Calu3 (cell line): ENCODE results near the gene TMEM92. TPM values are rescaled to one million over a fixed set of nuclear protein-coding genes. Genes with fewer than 3 reads are reported as not detected.

Experiments
- Bru-seq: library from RNA; stranded (reverse); fragments of 400-500 nt; gene quantifications from one replicate; lab custom pipeline; 2021; lab: Mats Ljungman, UMichigan
- BruChase-seq, 2 experiments: library from RNA; stranded (reverse); fragments of 400-500 nt; gene quantifications; one replicate each; lab custom pipeline; 2021; lab: Mats Ljungman, UMichigan
- BruUV-seq: library from RNA; stranded (reverse); fragments of 400-500 nt; replicated peaks from 2 replicates; lab custom pipeline; 2021; lab: Mats Ljungman, UMichigan
- CTCF ChIA-PET: fragments of 300-600 bp; sonication (Branson Sonifier 250); formaldehyde crosslinking; loops from one replicate; lab custom pipeline; 2022; ENCODE audit warnings: antibody characterized with exemption; lab: Charles Lee
- DNase-seq: peaks from one replicate; pipeline ENCODE4 v3.0.0; 2022
- H3K27ac Mint-ChIP-seq: one replicate; pipeline ENCODE4 v1.8.0; 2022; ENCODE audit warnings: mixed read lengths; ENCODE audit not compliant: unreplicated experiment
- H3K27me3 Mint-ChIP-seq: one replicate; pipeline ENCODE4 v1.8.0; 2022; ENCODE audit warnings: mixed read lengths; ENCODE audit not compliant: unreplicated experiment
- H3K36me3 Mint-ChIP-seq: one replicate; pipeline ENCODE4 v1.8.0; 2022; ENCODE audit warnings: mild to moderate bottlenecking, moderate library complexity, mixed read lengths; ENCODE audit not compliant: insufficient read depth, unreplicated experiment
- H3K4me1 Mint-ChIP-seq: one replicate; pipeline ENCODE4 v1.8.0; 2022; ENCODE audit warnings: mild to moderate bottlenecking, low read depth, mixed read lengths; ENCODE audit not compliant: unreplicated experiment
- H3K4me3 Mint-ChIP-seq: one replicate; pipeline ENCODE4 v1.8.0; 2022; ENCODE audit warnings: mild to moderate bottlenecking, low read depth, moderate library complexity, mixed read lengths; ENCODE audit not compliant: unreplicated experiment
- H3K9me3 Mint-ChIP-seq: one replicate; pipeline ENCODE4 v1.8.0; 2022; ENCODE audit warnings: low read depth, mixed read lengths; ENCODE audit not compliant: unreplicated experiment
- intact Hi-C: fragments of 100-400 bp; cut with micrococcal nuclease; formaldehyde crosslinking; loops from one replicate; pipeline ENCODE4 v1.10.0; 2022; ENCODE audit not compliant: unreplicated experiment
- long read RNA-seq: library from polyadenylated mRNA; stranded (forward); transcript quantifications from one replicate; pipeline ENCODE4 v2.0.0, GENCODE V29; 2022
- total RNA-seq: library from RNA; stranded (reverse); gene quantifications from 2 replicates; pipeline ENCODE4 v1.2.3, GENCODE V29; 2022
- TF ChIP-seq, protein P1 (sequence below): fragments of 200-600 bp; IDR thresholded peaks from one replicate; pipeline ENCODE4 v1.8.0; 2022; ENCODE audit warnings: antibody characterized with exemption; ENCODE audit not compliant: unreplicated experiment

TMEM92 gene
- total RNA-seq (4.8 and 8.9 TPM in 2 replicates), Bru-seq, nascent RNA (percentile 36 among the genes with signal in this experiment), BruChase-seq, experiment 1, labeled RNA remaining after a 6-hour chase (percentile 35 among the genes with signal in this experiment), BruChase-seq, experiment 2, labeled RNA remaining after a 2-hour chase (percentile 28 among the genes with signal in this experiment)
- long read RNA-seq, transcript TMEM92-202 (5 exons, 573 nt) = major isoform, 17 of 18 reads
- long read RNA-seq, partial matches to known transcripts = 0 of 18 reads
- long read RNA-seq, other reads (novel, unspliced or antisense) = 1 of 18 reads

- peak; percentile 85 for DNase-seq
- H3K27me3 Mint-ChIP-seq = peaks cover 32% of the 10 kb centered on the region
- CTCF ChIA-PET = interaction anchor here (0.6 to 4.7 kb wide), 6 partner anchors 8 to 105 kb away, joined by 3 to 58 read pairs (median 4); partner anchors contain the start of gene COL1A1
- intact Hi-C loops = loop anchor here (1.0 kb wide), 1 partner anchor 74 kb away; no protein-coding TSS in a partner anchor
- H3K36me3 Mint-ChIP-seq = peaks cover 16% of the 10 kb centered on the region
- H3K27ac Mint-ChIP-seq = no peak within 1 kb of the TSS
- H3K4me1 Mint-ChIP-seq = peaks cover 44% of the 10 kb centered on the region
- BruUV-seq = no TSS peak
- no peaks in the 10 kb centered on the region for H3K9me3 Mint-ChIP-seq
- TF ChIP-seq, protein P1, sequence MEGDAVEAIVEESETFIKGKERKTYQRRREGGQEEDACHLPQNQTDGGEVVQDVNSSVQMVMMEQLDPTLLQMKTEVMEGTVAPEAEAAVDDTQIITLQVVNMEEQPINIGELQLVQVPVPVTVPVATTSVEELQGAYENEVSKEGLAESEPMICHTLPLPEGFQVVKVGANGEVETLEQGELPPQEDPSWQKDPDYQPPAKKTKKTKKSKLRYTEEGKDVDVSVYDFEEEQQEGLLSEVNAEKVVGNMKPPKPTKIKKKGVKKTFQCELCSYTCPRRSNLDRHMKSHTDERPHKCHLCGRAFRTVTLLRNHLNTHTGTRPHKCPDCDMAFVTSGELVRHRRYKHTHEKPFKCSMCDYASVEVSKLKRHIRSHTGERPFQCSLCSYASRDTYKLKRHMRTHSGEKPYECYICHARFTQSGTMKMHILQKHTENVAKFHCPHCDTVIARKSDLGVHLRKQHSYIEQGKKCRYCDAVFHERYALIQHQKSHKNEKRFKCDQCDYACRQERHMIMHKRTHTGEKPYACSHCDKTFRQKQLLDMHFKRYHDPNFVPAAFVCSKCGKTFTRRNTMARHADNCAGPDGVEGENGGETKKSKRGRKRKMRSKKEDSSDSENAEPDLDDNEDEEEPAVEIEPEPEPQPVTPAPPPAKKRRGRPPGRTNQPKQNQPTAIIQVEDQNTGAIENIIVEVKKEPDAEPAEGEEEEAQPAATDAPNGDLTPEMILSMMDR = no peak
- H3K4me3 Mint-ChIP-seq = peak within 1 kb of the TSS; percentile 79
Measured at GRCh38 chr17:50274142-50274896, at the start of gene TMEM92. Gene TMEM92 (plus strand): TSS chr17:50274466. CDS start chr17:50274502, 36 bp downstream.

GRCh38 chr17:50225701-50226240 lies 48.5 kb upstream of the TMEM92 start:
- Mint-ChIP-seq H3K9me3 (peaks cover 9% of the 10 kb centered on the region), H3K4me1 (peaks cover 13% of the 10 kb centered on the region), H3K36me3 (peaks cover 1% of the 10 kb centered on the region), H3K4me3 (no peak overlapping the region), H3K27ac (no peak overlapping the region), H3K27me3 (peaks cover 36% of the 10 kb centered on the region)
- TF ChIP-seq, protein P1 = no peak
- intact Hi-C loops = no loop called here
- BruUV-seq = no TSS peak
- DNase-seq = no peak
- CTCF ChIA-PET = no interaction called here

DNA sequence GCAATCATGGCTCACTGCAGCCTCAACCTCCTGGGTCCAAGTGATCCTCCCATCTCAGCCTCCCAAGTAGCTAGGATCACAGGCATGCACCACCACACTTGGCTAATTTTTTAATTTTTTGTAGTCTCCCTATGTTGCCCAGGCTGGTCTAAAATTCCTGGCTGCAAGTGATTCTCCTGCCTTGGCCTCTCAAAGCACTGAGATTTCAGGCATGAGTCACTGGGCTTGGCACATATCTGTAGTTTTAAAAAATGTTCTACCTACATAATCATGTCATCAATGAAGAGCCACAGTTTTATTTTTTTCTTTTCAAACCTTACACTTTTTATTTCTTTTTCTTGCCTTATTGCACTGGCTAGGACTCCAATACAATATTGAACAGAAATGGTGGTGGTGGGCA lies 39.7 kb upstream of the TMEM92 start:
- H3K4me1 Mint-ChIP-seq = peaks cover 21% of the 10 kb centered on the region
- no peaks in the 10 kb centered on the region for H3K36me3 Mint-ChIP-seq
- intact Hi-C loops = no loop called here
- CTCF ChIA-PET = no interaction called here
- TF ChIP-seq, protein P1 = no peak
- peaks cover 69% of the 10 kb centered on the region for H3K27me3 Mint-ChIP-seq
- no TSS peak for BruUV-seq
- no peak overlapping the region for H3K4me3 Mint-ChIP-seq
- peaks cover 5% of the 10 kb centered on the region for H3K9me3 Mint-ChIP-seq
- H3K27ac Mint-ChIP-seq = no peak overlapping the region
- DNase-seq = no peak

DNA sequence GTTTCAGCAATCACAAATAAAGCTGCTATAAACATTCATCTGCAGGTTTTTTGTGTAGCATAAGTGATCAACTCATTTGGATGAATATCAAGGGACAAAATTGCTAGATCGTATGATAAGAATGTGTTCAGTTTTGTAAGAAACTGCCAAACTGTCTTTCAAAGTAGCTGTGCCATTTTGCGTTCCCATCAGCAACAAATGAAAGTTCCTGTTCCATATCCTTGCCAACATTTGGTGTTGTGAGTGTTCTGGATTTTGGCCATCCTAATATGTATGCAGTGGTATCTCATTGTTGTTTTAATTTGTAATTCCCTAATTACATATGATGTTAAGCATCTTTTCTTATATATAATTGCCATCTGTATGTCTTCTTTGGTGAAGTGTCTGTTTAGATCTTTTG lies 36.4 kb upstream of the TMEM92 start:
- H3K4me3 Mint-ChIP-seq = no peak overlapping the region
- BruUV-seq = no TSS peak
- TF ChIP-seq, protein P1 = no peak
- H3K27me3 Mint-ChIP-seq = peaks cover 65% of the 10 kb centered on the region
- CTCF ChIA-PET = interaction anchor here (0.6 kb wide), 1 partner anchor 38 kb away, joined by 3 read pairs; no protein-coding TSS in a partner anchor
- H3K4me1 Mint-ChIP-seq = peaks cover 9% of the 10 kb centered on the region
- DNase-seq = no peak
- H3K36me3 Mint-ChIP-seq = no peaks in the 10 kb centered on the region
- H3K9me3 Mint-ChIP-seq = peaks cover 3% of the 10 kb centered on the region
- H3K27ac Mint-ChIP-seq = no peak overlapping the region
- intact Hi-C loops = no loop called here
